Endothelial cell of umbilical vein (primary cell): Measurements from ENCODE around the gene ZP1. TPM values are rescaled to one million over a fixed set of nuclear protein-coding genes. Genes with fewer than 3 reads are reported as not detected.

Experiments used
- BruUV-seq: library from RNA; stranded (reverse); fragments of 400-500 nt; replicated peaks from 2 replicates; lab custom pipeline; 2021; lab: Mats Ljungman, UMichigan
- CTCF ChIA-PET: fragments of 300-600, 350-600 bp; sonication (Branson Sonifier 250); formaldehyde crosslinking; loops from one replicate; lab custom pipeline; 2021; ENCODE audit warnings: antibody characterized with exemption, inconsistent platforms; lab: Charles Lee
- POLR2A ChIA-PET: fragments of 300-600, 350-600 bp; sonication (Branson Sonifier 250); formaldehyde crosslinking; loops from one replicate; lab custom pipeline; 2021; ENCODE audit warnings: antibody characterized with exemption, inconsistent platforms; lab: Charles Lee
- DNase-seq: peaks from one replicate; pipeline ENCODE4 v3.0.0-alpha.2; 2011; ENCODE audit warnings: low read depth, low spot score
- FAIRE-seq: peaks from 2 replicates; lab custom pipeline; 2011; peaks lifted over from hg19 to GRCh38; lab: Jason Lieb, UNC
- H2AFZ ChIP-seq: 2 replicates; pipeline ENCODE4 v1.6.0; 2012; ENCODE audit warnings: low read depth, low read length, control low read depth, inconsistent platforms
- H3K27ac ChIP-seq: 2 replicates; pipeline ENCODE4 v1.5.1; 2011; ENCODE audit warnings: low read depth, mild to moderate bottlenecking, control low read depth, low read length, moderate library complexity; ENCODE audit not compliant: insufficient read depth
- H3K27me3 ChIP-seq, 2 experiments: 2 replicates each; pipeline versions ENCODE4 v1.6.0 to v1.6.1; 2011; ENCODE audit warnings: low read length in 2 of 2, mixed read lengths in 1 of 2; ENCODE audit not compliant: control insufficient read depth in 2 of 2, insufficient read depth in 2 of 2
- H3K36me3 ChIP-seq, 2 experiments: 2 replicates in 1 of 2; 3 replicates in 1 of 2; pipeline ENCODE4 v1.5.1; 2011; ENCODE audit warnings: low read length in 2 of 2, mild to moderate bottlenecking in 1 of 2, moderate library complexity in 1 of 2; ENCODE audit not compliant: control insufficient read depth in 2 of 2, insufficient read depth in 2 of 2; ENCODE audit errors: extremely low read depth in 1 of 2
- H3K4me1 ChIP-seq: 3 replicates; pipeline ENCODE4 v1.5.1; 2011; ENCODE audit warnings: mild to moderate bottlenecking, low read length; ENCODE audit not compliant: control insufficient read depth, insufficient read depth; ENCODE audit errors: extremely low read depth
- H3K4me2 ChIP-seq: 2 replicates; pipeline ENCODE4 v1.6.1; 2011; ENCODE audit warnings: low read length, control low read depth, mixed read lengths; ENCODE audit not compliant: insufficient read depth
- H3K4me3 ChIP-seq, 3 experiments: fragments of 200-600 bp in 1 of 3; sonication (generic), shearing (Covaris generic) in 1 of 3; replicated peaks in 1 of 3; 2 replicates each; pipeline ENCODE4 v1.5.1; 2011 to 2016; ENCODE audit warnings: control low read depth in 3 of 3, low read length in 3 of 3, mild to moderate bottlenecking in 2 of 3, inconsistent platforms in 1 of 3, low read depth in 1 of 3, moderate library complexity in 1 of 3; ENCODE audit not compliant: insufficient read depth in 1 of 3
- H3K79me2 ChIP-seq: 2 replicates; pipeline ENCODE4 v1.6.0; 2012; ENCODE audit warnings: low read length, inconsistent platforms; ENCODE audit not compliant: control insufficient read depth, insufficient read depth
- H3K9ac ChIP-seq: replicated peaks from 2 replicates; pipeline ENCODE3; 2011; ENCODE audit warnings: low read length, control low read depth; ENCODE audit not compliant: insufficient read depth; ENCODE audit errors: extremely low read depth
- H3K9me1 ChIP-seq: replicated peaks from 3 replicates; pipeline ENCODE4 v1.6.0; 2011; ENCODE audit warnings: mild to moderate bottlenecking, low read length; ENCODE audit not compliant: control insufficient read depth, insufficient read depth; ENCODE audit errors: extremely low read depth
- H3K9me3 ChIP-seq: replicated peaks from 2 replicates; pipeline ENCODE4 v1.5.1; 2012; ENCODE audit warnings: low read length, inconsistent platforms; ENCODE audit not compliant: control insufficient read depth, insufficient read depth
- H4K20me1 ChIP-seq: replicated peaks from 2 replicates; pipeline ENCODE3; 2011; ENCODE audit warnings: mild to moderate bottlenecking, low read length; ENCODE audit not compliant: control insufficient read depth, insufficient read depth; ENCODE audit errors: extremely low read depth
- CTCF ChIP-seq, 2 donors: IDR thresholded peaks; 1 replicate in 1 of 2; 2 replicates in 1 of 2; pipeline ENCODE4 v1.5.1; 2011; ENCODE audit warnings: low read length in 2 of 2, mild to moderate bottlenecking in 2 of 2, moderate library complexity in 2 of 2, control low read depth in 1 of 2, inconsistent platforms in 1 of 2, low read depth in 1 of 2; ENCODE audit not compliant: insufficient read depth in 1 of 2; ENCODE audit errors: extremely low read depth in 1 of 2
- GATA2 ChIP-seq: IDR thresholded peaks from 2 replicates; pipeline ENCODE4 v1.7.0; 2011; ENCODE audit warnings: low read depth, mild to moderate bottlenecking, moderate library complexity, mixed read lengths, low read length; ENCODE audit not compliant: insufficient read length, insufficient read depth
- JUN ChIP-seq: IDR thresholded peaks from 2 replicates; pipeline ENCODE4 v1.6.1; 2011; ENCODE audit warnings: borderline replicate concordance, low read depth; ENCODE audit not compliant: insufficient read length, insufficient read depth
- POLR2A ChIP-seq: IDR thresholded peaks from 2 replicates; pipeline ENCODE4 v1.6.1; 2012; ENCODE audit warnings: low read depth, mild to moderate bottlenecking, control low read depth, low read length
- POLR2AphosphoS5 ChIP-seq: IDR thresholded peaks from 2 replicates; pipeline ENCODE4 v1.6.1; 2012; ENCODE audit warnings: low read depth, mild to moderate bottlenecking, control low read depth, low read length, moderate library complexity; ENCODE audit not compliant: insufficient read depth
- dilution Hi-C: fragments of 300-500 bp; cut with MboI; formaldehyde crosslinking; loops from one replicate; pipeline ENCODE4 v1.15.0; 2019; ENCODE audit warnings: low sequenced_read_pairs; ENCODE audit not compliant: extremely low pct_ligation_motif_present
- intact Hi-C: fragments of 100-400 bp; cut with micrococcal nuclease; formaldehyde crosslinking; loops from one replicate; pipeline ENCODE4 v1.10.0; 2022
- polyA plus RNA-seq, 4 experiments: library from polyadenylated mRNA; depleted of rRNA in 3 of 4; stranded (reverse) in 3 of 4; unstranded in 1 of 4; fragments of >200 nt; gene quantifications; 2 replicates each; pipeline versions ENCODE4 v1.2.1 to v1.2.3, GENCODE V29; 2011 to 2012; ENCODE audit warnings: missing spikeins in 1 of 4
- total RNA-seq: library from RNA; stranded (reverse); gene quantifications from 2 replicates; pipeline ENCODE4 v1.2.3, GENCODE V29; 2021

ZP1 gene
- total and polyA plus RNA-seq, 2 donors (not counting 3 experiments of a cell fraction or from before 2014, with no cell fraction given): not detected

- Histone ChIP-seq H3K36me3 (no peaks in the 10 kb centered on the region), H3K9ac (no peak overlapping the region), H3K4me1 (no peaks in the 10 kb centered on the region), H3K4me3 (no peak overlapping the region), H4K20me1 (no peaks in the 10 kb centered on the region), H3K27me3 (no peaks in the 10 kb centered on the region), H3K9me3 (no peaks in the 10 kb centered on the region), H3K4me2 (no peak overlapping the region), H3K27ac (no peak overlapping the region), H2AFZ (no peak overlapping the region), H3K79me2 (no peaks in the 10 kb centered on the region), H3K9me1 (no peaks in the 10 kb centered on the region)
- FAIRE-seq (no peak), DNase-seq (no peak)
- TF ChIP-seq POLR2AphosphoS5 (no peak), POLR2A (no peak), CTCF (IDR thresholded peaks at IDR 0.05; ENCODE audit: extremely low read depth in 1 of 2, insufficient read depth in 1 of 2, low read depth in 1 of 2, low read length in 2 of 2) (no peak), JUN (no peak), GATA2 (no peak)
- BruUV-seq: no TSS peak
- ChIA-PET CTCF (interaction anchor here (1.0 to 1.6 kb wide), 3 partner anchors 13 to 46 kb away, joined by 3 to 6 read pairs (median 5); no protein-coding TSS in a partner anchor), POLR2A (no interaction called here)
- intact Hi-C loops: no loop called here
- dilution Hi-C loops: no loop called here
Observed at GRCh38 chr11:60876168-60876485, 8.8 kb downstream of the ZP1 start.
